HepG2 (cell line): ENCODE results near the gene C14orf180. TPM values are rescaled to one million over a fixed set of nuclear protein-coding genes. Genes with fewer than 3 reads are reported as not detected.

Source experiments
- ATAC-seq: fragments of 200-7000 bp; cut with Tn5 transposase; 3 replicates; pipeline ENCODE4 v1.9.1; 2020; ENCODE audit warnings: mild to moderate bottlenecking, moderate library complexity
- BruUV-seq: library from RNA; stranded (reverse); fragments of 400-500 nt; replicated peaks from 2 replicates; lab custom pipeline; 2021; lab: Mats Ljungman, UMichigan
- CTCF ChIA-PET: fragments of 300-600 bp; formaldehyde crosslinking; extraction: SDS; loops from one replicate; lab custom pipeline; 2021; ENCODE audit warnings: low total read pairs, inconsistent platforms, low intra/inter-chr PET ratio; lab: Yijun Ruan, JAX
- POLR2A ChIA-PET: fragments of 350-600 bp; sonication (Branson Sonifier 250); formaldehyde crosslinking; loops from one replicate; lab custom pipeline; 2020; ENCODE audit warnings: antibody characterized with exemption, inconsistent platforms; lab: Yijun Ruan, JAX
- DNase-seq: peaks from one replicate; pipeline ENCODE4 v3.0.0-alpha.2; 2015; ENCODE audit warnings: low spot score
- FAIRE-seq: peaks from 3 replicates; lab custom pipeline; 2011; peaks lifted over from hg19 to GRCh38; lab: Jason Lieb, UNC
- H2AFZ ChIP-seq: one replicate; pipeline ENCODE4 v1.6.1; 2011; ENCODE audit warnings: low read length, inconsistent platforms
- H3K27ac ChIP-seq: fragments of 300-600 bp; 3 replicates; pipeline ENCODE4 v1.8.0; 2011; ENCODE audit warnings: mixed run types, mild to moderate bottlenecking, mixed read lengths, low read length, inconsistent platforms; ENCODE audit not compliant: insufficient read depth; ENCODE audit errors: extremely low read length
- H3K27me3 ChIP-seq, 2 experiments: fragments of 200-600 bp in 1 of 2; 2 replicates in 1 of 2; 3 replicates in 1 of 2; pipeline versions ENCODE4 v1.6.0 to v1.8.0; 2011; ENCODE audit warnings: low read length in 2 of 2, mild to moderate bottlenecking in 2 of 2, moderate library complexity in 2 of 2, inconsistent platforms in 1 of 2; ENCODE audit not compliant: insufficient read depth in 2 of 2, control insufficient read depth in 1 of 2
- H3K36me3 ChIP-seq, 2 experiments: fragments of 200-600 bp in 1 of 2; replicated peaks in 1 of 2; 2 replicates in 1 of 2; 3 replicates in 1 of 2; pipeline versions ENCODE4 v1.5.1 to v1.8.0; 2011; ENCODE audit warnings: low read length in 2 of 2, inconsistent platforms in 1 of 2; ENCODE audit not compliant: insufficient read depth in 2 of 2, control insufficient read depth in 1 of 2
- H3K4me1 ChIP-seq: 2 replicates; pipeline ENCODE4 v1.5.1; 2012; ENCODE audit warnings: low read length, inconsistent platforms; ENCODE audit not compliant: insufficient read depth
- H3K4me2 ChIP-seq: 2 replicates; pipeline ENCODE4 v1.6.0; 2011; ENCODE audit warnings: low read depth, low read length, inconsistent platforms
- H3K4me3 ChIP-seq, 3 experiments: fragments of 200-600 bp in 1 of 3; sonication (generic), shearing (Covaris generic) in 1 of 3; replicated peaks in 1 of 3; 2 replicates each; pipeline ENCODE4 v1.5.1; 2011 to 2016; ENCODE audit warnings: low read length in 3 of 3, inconsistent platforms in 2 of 3, low read depth in 2 of 3, mild to moderate bottlenecking in 2 of 3, control low read depth in 1 of 3, mixed read lengths in 1 of 3; ENCODE audit not compliant: insufficient read depth in 1 of 3
- H3K79me2 ChIP-seq: one replicate; pipeline ENCODE4 v1.6.1; 2011; ENCODE audit warnings: low read length, inconsistent platforms; ENCODE audit not compliant: insufficient read depth
- H3K9ac ChIP-seq: 2 replicates; pipeline ENCODE4 v1.6.0; 2011; ENCODE audit warnings: mild to moderate bottlenecking, low read depth, low read length, inconsistent platforms; ENCODE audit not compliant: insufficient read depth
- H3K9me3 ChIP-seq: 2 replicates; pipeline ENCODE4 v1.5.1; 2012; ENCODE audit warnings: mild to moderate bottlenecking, low read length
- H4K20me1 ChIP-seq: 2 replicates; pipeline ENCODE4 v1.6.0; 2011; ENCODE audit warnings: inconsistent platforms, mild to moderate bottlenecking, low read length, moderate library complexity; ENCODE audit not compliant: insufficient read depth
- CREB1 ChIP-seq, 2 experiments: fragments of 450-650 bp in 1 of 2; IDR thresholded peaks; 2 replicates each; pipeline ENCODE4 v1.6.1; 2016 to 2017; ENCODE audit warnings: control low read depth in 1 of 2, mild to moderate bottlenecking in 1 of 2, missing compliant biosample characterization in 1 of 2, missing genetic modification characterization in 1 of 2
- DRAP1 ChIP-seq: IDR thresholded peaks from 2 replicates; pipeline ENCODE4 v1.6.1; 2016; ENCODE audit warnings: missing genetic modification reagents, missing compliant biosample characterization
- MNT ChIP-seq: fragments of 450-650 bp; IDR thresholded peaks from 2 replicates; pipeline ENCODE4 v1.6.1; 2016
- ZEB1 ChIP-seq: IDR thresholded peaks from 2 replicates; pipeline ENCODE4 v1.6.1; 2012; ENCODE audit warnings: mild to moderate bottlenecking, low read depth, inconsistent platforms; ENCODE audit not compliant: insufficient replicate concordance
- WGBS: methylation state at CpG from one replicate; pipeline ENCODE4 v1.1.6; 2017; ENCODE audit warnings: low lambda C conversion rate; 5-methylcytosine and 5-hydroxymethylcytosine counted together
- in situ Hi-C: cut with HindIII; loops from 2 replicates; pipeline ENCODE4 v1.10.0; 2017; ENCODE audit warnings: low pct_unique_long_range_greater_than_20kb; ENCODE audit not compliant: extremely low pct_ligation_motif_present
- intact Hi-C: fragments of 100-400 bp; cut with micrococcal nuclease; formaldehyde crosslinking; loops from one replicate; pipeline ENCODE4 v1.10.0; 2022; ENCODE audit not compliant: unreplicated experiment
- polyA plus RNA-seq, 8 experiments: library from polyadenylated mRNA; depleted of rRNA in 3 of 8; stranded (reverse) in 7 of 8; unstranded in 1 of 8; fragments of >200 nt; fragmentation: Illumina TruSeq in 4 of 8; extraction: Trizol in 4 of 8; gene quantifications; 2 replicates each; pipeline versions ENCODE4 v1.2.1 to v1.2.3, GENCODE V29; 2011 to 2016; ENCODE audit warnings: low read depth in 4 of 8, missing spikeins in 1 of 8, mixed read lengths in 1 of 8; ENCODE audit not compliant: insufficient read depth in 1 of 8
- total RNA-seq, 5 experiments: library from RNA; depleted of rRNA; stranded (reverse); fragments of >200 nt; fragmentation: Illumina TruSeq; extraction: Trizol; gene quantifications; 2 replicates each; pipeline ENCODE4 v1.2.3, GENCODE V29; 2016; ENCODE audit warnings: low read depth in 1 of 5
- TF ChIP-seq, protein P1 (sequence below): fragments of 450-650 bp; IDR thresholded peaks from 2 replicates; pipeline ENCODE4 v1.6.1; 2017

Gene C14orf180
- total and polyA plus RNA-seq, 2 of the 13 experiments (the other 11 are each of a cell fraction or from before 2014, with no cell fraction given) = not detected

GRCh38 chr14:104592292-104592672, 12.7 kb downstream of the C14orf180 start:
- Histone ChIP-seq H3K9me3 (no peaks in the 10 kb centered on the region), H3K9ac (no peak overlapping the region), H4K20me1 (peaks cover 7% of the 10 kb centered on the region; the same call in 1 of the 2 replicates), H3K4me1 (no peaks in the 10 kb centered on the region), H3K4me3 (no peak overlapping the region), H3K79me2 (no peaks in the 10 kb centered on the region), H3K27me3 (peaks cover 23 to 81% of the 10 kb centered on the region in 2 experiments; a peak in 4 of 5 replicates), H3K4me2 (no peak overlapping the region), H3K27ac (no peak overlapping the region), H3K36me3 (no peaks in the 10 kb centered on the region), H2AFZ (no peak overlapping the region)
- intact Hi-C loops = no loop called here
- BruUV-seq = no TSS peak
- TF ChIP-seq MNT (peak; percentile 70), ZEB1 (no peak), CREB1 (IDR thresholded peaks at IDR 0.05) (peak; percentile 62; the same call in 1 of the 2 replicates), CREB1 (CRISPR knock-in tag; IDR thresholded peaks at IDR 0.05) (no peak), DRAP1 (no peak)
- TF ChIP-seq, protein P1, sequence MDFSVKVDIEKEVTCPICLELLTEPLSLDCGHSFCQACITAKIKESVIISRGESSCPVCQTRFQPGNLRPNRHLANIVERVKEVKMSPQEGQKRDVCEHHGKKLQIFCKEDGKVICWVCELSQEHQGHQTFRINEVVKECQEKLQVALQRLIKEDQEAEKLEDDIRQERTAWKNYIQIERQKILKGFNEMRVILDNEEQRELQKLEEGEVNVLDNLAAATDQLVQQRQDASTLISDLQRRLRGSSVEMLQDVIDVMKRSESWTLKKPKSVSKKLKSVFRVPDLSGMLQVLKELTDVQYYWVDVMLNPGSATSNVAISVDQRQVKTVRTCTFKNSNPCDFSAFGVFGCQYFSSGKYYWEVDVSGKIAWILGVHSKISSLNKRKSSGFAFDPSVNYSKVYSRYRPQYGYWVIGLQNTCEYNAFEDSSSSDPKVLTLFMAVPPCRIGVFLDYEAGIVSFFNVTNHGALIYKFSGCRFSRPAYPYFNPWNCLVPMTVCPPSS = 0 out of 2 replicates have a peak, but pooled peaks have one; percentile 18
- no peak for DNase-seq
- ATAC-seq = no peak
- 24% methylated on average over 3 of the region's 3 CpGs for WGBS
- in situ Hi-C loops = no loop called here
- ChIA-PET CTCF (no interaction called here), POLR2A (no interaction called here)
- no peak for FAIRE-seq
